Measurements from ENCODE around the gene RGR.

The RGR gene

GRCh38 chr10:84224411-84225028, 20.3 kb upstream of the RGR start:
- DNase-seq, result no peak

GRCh38 chr10:84225427-84226173, 19.3 kb upstream of the RGR start, which contains the start of gene LRIT2:
LRIT2 (minus strand) TSS chr10:84225544; CDS start chr10:84225520, 24 bp downstream.
- DNase-seq, result no peak

DNA sequence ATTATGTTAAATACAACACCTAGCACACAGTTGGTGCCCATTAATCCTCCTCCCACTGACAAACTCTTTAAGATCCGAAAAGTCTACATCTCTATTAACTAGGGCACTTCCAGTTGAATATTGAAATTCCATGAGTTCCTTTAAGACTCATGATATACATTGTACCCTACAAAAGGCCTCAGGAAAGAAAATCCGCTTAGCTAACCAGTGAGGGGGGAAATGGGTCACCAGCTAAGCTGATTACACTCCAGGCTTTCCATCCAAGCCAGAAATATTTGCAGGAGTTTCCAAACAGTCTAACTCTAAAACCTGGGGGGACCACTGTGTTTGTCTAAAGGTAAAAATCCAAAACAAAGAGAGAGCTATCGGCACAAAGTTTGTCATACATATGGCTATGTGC, 18.2 kb upstream of the RGR start:
- DNase-seq, result no peak

- no peak for DNase-seq
Observed at GRCh38 chr10:84227810-84228209, 17.0 kb upstream of the RGR start.

- no peak for DNase-seq
Observed at GRCh38 chr10:84230359-84230758, 14.5 kb upstream of the RGR start.

DNA sequence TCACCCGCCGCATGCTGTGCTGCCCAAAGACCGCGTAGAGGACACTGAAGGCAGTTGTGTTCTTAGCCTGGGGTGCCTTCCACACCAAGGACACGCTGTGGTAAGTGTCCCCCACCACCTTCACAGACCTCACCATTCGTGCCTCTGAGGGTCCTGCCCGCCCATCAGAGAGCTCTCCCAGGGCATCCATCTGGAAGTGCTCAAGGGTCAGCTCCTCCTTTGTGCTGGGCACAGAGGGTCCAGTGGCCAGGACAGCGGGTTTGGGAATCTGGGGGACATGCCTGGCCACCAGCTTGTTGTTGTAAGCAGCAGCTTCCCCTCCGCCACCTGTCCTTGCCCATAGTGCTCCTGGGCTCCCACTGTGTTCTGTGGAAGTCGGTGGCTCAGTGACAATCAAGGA, 12.5 kb upstream of the RGR start:
- no peak for DNase-seq

DNA sequence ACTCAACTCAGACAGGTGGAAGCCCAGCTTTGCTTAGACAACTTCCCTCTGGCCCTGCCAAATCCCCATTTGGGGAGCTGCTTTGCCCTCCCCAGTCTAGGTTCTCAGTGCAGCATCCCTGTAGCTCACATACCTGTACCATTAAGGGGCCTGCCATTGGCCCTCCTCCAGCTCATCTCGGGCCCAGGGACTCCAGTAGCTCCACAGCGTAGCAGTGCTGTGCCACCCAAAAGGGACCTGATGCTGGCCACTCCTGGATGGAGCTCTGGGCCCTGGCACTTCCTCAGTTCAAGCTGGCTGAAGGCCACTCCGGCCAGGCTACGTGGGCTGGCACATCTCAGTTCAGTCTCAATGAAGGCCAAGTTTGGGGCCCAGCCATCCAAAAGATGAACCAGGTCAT, 10.9 kb upstream of the RGR start:
- no peak for DNase-seq

DNA sequence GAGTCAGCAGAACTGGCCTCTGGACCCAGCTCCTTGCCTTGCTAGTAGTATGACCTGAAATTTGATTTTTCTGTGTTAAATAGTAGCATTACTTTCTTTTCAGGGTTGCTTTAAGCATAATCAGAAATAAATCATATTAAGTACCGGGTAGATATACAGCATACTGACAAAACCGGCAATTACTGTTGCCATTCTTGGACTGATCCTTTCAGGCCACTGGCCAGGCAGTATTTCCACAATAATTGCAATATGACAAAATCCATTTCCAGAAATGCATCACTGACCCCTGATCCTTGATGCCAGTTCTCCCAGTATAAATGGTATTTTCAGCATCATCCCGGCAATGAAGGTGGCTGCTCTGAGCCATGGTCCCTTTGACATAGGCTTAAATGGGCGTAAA, 10.4 kb upstream of the RGR start:
- no peak for DNase-seq

GRCh38 chr10:84235096-84235495, 9.8 kb upstream of the RGR start:
- no peak for DNase-seq

GRCh38 chr10:84236807-84237198, 8.1 kb upstream of the RGR start:
- DNase-seq, result no peak

DNA sequence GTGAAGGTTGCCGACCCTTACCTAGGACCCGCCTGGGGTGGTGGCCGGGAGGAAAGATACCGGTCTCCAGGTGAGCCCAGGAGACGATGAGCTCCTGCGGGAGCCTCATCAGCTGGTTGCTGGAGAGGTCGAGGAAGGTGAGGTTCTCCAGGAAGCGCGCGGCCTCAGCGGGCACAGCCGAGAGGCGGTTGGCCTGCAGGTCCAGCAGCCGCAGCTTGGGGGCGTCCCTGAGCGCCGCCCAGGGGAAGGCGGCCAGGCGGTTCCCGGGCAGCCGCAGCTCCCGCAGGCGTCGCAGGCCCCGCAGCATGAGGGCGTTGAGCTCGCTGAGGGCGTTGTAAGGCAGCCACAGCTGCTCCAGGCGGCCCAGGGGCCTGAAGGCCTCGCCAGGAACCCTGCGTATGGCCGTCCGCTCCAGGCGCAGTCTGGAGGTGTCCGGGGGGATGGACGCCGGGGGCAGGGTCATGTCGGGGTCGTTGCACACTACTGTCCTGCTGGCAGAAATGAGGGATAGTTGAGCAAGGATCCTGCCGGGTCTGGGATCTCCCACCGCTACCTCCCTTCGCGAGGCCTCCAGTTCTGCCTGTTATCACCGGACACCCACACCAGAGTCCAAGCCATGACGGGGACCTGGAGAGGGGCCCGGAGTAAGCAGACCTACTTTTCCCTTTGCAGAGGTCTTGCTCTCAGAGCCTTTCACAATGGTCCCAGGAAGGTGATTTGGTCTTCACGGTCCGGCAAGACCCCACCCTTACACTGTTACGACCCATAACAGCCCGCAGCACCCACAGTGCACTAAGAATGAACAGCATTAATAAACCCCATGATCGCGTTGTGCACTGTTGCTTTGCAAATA, 7.4 kb upstream of the RGR start:
- DNase-seq, result no peak

DNA sequence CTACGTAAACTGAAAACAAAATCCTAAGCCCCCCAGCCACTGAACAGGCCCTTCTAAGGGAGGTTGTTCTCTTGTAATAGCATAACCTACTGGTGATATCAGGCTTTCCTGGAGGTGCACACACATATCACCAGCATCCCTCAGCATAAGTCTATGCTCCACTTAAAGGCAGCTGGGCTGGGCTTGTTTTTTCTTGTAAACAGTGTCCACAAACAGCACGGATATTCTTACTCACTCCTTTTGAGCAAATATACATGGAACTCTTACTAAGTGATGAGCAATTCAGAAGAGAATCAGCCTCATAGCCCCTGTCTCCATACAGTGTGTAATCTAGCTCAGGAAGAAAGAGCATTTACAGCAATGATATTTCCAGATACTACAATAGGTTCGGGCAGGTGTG, 5.9 kb upstream of the RGR start:
- DNase-seq, result no peak

- DNase-seq, result no peak
Observed at GRCh38 chr10:84241185-84241790, 3.6 kb upstream of the RGR start, which contains the start of gene LRIT1. LRIT1 (minus strand) TSS chr10:84241546; CDS start chr10:84241439, 107 bp downstream.

DNA sequence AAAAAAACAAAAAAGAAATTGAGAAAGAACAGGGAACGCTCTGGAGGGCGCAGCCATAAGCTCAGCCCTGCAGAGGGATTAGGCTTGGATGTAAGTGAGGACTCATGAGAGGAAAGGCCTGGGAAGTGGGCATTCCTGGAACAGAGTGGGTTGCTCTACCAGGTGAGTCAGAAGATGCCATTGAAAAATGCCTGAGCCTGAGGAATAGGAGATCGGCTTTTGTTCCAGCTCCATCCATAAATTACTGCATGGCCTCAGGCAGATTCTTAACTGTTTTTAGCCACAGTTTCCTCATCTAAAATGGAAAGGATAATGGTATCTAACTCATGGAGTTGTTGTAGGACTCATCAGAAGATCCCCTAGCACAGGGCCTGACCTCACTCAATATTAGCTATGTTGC, 1.1 kb upstream of the RGR start:
- DNase-seq, result no peak

- no peak for DNase-seq
Observed at GRCh38 chr10:84247496-84247895, 2.6 kb downstream of the RGR start.

GRCh38 chr10:84248794-84249193, 3.9 kb downstream of the RGR start:
- no peak for DNase-seq

GRCh38 chr10:84254552-84255478, 10.0 kb downstream of the RGR start:
- DNase-seq, result no peak

- no peak for DNase-seq
Observed at GRCh38 chr10:84256510-84257342, 11.9 kb downstream of the RGR start.

GRCh38 chr10:84257343-84258020, 12.6 kb downstream of the RGR start:
- DNase-seq, result no peak

DNA sequence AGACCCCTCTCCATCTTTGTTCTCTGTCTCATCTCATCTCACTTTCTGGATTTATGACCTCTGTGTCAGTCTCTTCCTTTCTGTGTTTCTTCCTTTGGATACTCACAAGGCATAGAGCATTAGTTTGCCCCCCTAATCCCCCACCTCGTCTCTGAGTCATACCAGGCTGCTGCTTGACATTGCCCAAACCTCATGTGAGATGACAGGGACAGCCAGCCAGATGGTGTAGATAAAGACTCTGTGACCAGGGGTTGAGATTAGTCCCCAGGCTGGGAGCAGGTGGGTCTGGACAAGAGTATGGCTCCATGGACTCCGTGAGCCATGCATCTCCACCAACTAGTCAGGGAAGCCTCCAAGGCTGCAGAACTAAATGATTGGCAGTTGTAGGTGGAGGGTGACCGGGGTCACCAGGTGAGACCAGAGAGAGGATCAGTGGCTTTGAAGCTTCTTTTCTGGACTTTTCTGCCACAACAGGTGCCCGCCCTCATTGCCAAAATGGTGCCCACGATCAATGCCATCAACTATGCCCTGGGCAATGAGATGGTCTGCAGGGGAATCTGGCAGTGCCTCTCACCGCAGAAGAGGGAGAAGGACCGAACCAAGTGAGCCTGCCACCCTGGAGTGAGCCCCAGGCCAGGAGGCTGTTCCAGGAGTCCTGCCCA, 13.3 kb downstream of the RGR start:
- DNase-seq, result no peak
